Activated CD4-positive, CD25-positive, alpha-beta regulatory T cell treated with anti-CD3 and anti-CD28 coated beads, Interleukin-2, amount 50 U/mL, for 16 hours (primary cell): ENCODE results near the gene CRYBB2.
"Not testable (repeated sequence)": the region's sequence is repeated elsewhere in the genome, so short reads cannot be mapped to it uniquely, and the experiment has no call there.

Source experiments
- DNase-seq: peaks from one replicate; pipeline ENCODE4 v3.0.0-alpha.2; 2020; ENCODE audit warnings: low read depth, low spot score

CRYBB2 gene

DNA sequence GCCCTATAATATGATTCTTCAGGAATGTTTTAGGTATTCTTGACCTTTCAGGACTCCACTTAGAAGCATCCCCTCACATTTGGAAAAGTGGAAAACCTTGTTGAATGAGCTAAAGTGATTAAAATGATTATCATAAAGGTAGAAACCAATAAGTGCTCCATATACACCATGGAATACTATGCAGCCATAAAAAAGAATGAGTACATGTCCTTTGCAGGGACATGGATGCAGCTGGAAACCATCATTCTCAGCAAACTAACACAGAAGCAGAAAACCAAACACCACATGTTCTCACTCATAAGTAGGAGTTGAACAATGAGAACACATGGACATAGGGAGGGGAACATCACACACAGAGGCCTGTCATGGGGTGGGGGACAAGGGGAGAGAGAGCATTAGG, 14.3 kb downstream of the CRYBB2 start:
- not testable (repeated sequence) for DNase-seq

DNA sequence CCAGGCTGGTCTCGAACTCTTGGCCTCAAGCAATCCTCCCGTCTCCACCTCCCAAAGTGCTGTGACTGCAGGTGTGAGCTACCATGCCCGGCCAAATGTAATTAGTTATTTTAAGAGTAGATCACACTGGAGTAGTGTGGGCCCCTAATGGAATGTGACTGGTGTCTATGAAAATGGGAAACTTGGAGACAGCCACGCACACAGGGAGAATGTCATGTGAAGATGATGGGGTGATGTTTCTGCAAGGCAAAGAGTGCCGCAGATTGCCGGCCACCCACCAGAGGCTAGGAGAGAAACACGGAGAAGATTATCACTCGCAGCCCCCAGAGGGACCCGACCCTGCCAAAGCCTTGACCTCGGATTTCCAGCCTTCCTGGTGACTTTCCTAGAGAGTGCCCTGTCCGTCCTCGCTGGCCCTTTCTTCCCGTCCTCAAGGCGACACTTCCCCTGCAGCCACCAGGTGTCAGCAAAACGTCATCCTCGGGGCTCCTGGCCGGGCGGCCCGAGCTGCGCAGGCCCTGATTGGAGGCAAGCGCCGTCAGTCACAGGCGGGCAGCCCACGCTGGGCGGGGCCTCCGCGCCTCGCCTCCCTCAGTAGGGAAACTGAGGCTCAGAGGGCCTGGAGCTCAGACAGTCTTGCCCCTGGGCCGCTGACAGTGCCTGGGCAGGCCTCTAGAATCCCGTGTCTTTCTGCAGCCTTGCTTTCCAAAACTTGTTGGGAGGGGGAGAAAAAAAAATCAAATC, 16.3 kb downstream of the CRYBB2 start:
- no peak for DNase-seq

DNA sequence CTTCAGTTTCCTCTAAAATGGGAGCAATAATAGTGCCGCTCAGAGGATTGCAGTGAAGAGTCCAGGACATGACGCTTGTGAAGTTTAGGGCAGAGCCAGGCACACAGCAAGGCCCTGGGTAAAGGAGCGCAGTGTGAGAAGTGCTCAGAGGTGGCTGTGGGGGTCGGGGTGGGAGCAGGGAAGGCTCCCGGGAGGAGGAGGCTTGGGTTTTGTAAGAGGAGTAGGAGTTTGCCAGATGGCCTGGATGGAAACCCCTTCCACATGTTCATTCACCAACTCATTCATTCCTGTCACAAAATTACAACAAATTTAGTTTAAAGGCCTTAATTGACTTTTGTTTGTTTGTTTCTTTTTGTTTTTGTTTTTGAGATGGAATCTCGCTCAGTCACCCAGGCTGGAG, 17.0 kb downstream of the CRYBB2 start:
- no peak for DNase-seq

DNA sequence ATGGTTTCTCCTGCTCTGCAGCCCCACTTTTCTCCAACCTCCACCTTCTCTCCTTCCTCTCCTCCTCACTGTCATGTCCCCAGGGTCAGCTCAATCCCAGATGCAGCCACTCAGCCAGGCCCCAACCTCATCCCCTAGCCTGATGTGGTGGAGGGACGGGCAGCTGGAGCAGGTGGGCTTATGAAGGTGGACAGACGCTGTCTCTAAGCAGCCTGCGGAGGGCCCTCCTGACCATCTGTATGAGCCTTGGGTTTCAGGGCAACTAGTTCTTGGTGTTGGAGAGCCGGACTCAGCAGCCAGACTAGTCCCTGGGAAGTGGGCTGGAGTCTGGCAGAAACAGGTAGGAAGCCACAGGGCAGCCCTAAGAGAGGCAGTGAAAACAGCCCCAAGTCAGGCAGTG, 18.1 kb downstream of the CRYBB2 start:
- no peak for DNase-seq

DNA sequence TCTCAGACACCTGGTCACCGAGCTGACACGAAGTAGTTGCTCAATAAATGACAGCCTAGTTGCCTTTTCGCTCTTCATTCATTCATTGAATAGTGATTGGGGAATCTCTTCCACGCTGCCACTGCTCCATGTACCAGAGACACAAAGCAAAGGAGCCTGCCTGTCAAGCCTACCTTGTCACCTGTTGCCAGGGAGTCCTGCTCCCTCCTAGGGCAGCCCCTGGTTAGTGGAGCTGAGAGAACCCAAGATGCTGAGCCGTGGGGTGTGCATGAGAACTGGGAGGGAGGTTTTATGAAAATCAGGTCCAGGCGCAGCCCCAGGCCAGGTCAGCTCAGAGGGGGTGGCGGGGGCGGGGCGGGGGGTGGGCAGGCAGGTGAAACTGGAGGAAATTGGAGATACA, 18.6 kb downstream of the CRYBB2 start:
- DNase-seq: not testable (repeated sequence)

DNA sequence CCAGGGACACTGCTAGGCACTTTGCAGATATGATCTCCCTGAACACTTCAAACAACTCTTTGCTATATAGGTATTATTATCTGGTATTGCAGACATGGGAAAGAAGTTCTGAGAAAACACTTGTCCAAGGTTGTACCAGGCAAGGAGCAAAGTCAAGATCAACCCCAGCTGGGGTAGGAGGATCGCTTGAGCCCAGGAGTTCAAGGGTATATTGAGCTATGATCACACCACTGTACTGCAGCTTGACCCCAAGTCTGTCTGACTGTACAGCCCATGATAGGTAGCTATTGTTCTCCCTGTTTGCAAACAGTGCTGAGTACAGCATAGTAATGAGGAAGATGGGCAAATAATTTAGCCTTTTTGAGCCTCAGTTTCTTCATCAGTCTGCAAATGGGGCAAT, 35.7 kb downstream of the CRYBB2 start:
- DNase-seq: not testable (repeated sequence)

DNA sequence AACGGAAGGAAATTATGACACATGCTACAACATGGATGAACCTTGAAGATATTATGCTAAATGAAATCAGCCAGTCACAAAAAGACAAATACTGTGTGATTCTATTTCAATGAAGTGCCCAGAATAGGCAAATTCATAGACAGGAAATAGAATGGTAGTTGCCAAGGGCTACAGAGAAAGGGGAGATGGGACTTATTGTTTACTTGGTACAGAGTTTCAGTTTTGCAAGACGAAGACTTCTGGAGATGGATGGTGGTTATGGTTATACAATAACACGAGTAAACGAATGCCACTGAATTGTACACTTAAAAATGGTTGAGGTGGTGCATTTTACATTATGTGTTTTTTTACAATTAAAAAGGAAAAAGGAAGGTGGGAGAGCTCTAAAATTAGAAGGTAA, 48.1 kb downstream of the CRYBB2 start:
- DNase-seq: not testable (repeated sequence)

DNA sequence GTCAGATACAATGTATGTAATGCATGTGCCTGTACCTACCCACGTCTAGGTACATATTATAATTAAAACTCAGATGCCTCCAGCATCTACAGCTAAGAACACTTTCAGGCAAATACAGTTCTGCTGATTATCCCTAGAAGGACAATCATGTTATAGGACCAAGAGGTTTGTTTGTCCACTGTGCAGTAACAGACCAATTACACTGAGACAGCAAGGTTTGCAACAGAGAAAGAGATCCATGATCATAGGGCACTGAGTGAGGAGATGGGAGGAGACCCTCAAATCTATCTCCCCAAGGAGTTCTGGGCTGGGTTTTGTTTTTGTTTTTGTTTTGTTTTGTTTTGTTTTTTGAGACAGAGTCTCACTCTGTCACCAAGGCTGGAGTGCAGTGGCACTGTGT, 49.5 kb downstream of the CRYBB2 start:
- not testable (repeated sequence) for DNase-seq

DNA sequence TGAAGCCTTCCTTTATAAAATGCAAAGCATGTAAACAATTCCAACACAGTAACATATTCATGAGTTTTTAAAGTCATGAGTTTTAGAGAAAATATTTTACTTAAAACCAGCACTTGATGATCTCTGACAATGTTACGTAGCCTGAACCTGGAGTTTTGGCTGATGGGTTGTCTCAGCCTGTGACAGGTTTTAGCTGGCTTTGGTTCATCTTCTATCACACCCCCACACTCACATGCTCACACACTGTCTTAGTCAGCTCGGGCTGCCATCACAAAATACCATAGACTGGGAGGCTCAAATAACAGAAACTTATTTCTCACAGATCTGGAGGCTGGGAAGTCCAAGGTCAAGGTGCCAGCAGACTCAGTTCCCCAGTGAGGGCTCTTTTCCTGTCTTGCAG, 50.6 kb downstream of the CRYBB2 start:
- not testable (repeated sequence) for DNase-seq

DNA sequence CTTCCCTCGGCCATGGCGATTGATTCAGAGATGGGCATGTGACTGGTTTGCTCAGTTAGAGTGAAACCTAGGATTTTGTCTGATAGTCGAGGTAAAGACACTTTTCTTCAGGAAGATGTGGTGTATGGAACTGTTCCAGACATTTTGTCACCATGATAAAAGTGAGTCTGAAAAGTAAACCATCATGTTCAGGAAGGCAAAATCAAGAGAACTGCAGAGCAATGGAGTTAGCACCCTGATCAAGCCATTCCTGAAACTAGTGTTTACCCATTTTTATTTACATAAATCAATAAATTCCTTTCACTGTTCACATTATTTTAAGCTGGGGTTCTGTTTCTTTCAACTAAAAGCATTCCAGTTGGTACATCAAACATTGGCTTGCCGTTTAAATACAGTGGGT, 53.8 kb downstream of the CRYBB2 start:
- DNase-seq: not testable (repeated sequence)

DNA sequence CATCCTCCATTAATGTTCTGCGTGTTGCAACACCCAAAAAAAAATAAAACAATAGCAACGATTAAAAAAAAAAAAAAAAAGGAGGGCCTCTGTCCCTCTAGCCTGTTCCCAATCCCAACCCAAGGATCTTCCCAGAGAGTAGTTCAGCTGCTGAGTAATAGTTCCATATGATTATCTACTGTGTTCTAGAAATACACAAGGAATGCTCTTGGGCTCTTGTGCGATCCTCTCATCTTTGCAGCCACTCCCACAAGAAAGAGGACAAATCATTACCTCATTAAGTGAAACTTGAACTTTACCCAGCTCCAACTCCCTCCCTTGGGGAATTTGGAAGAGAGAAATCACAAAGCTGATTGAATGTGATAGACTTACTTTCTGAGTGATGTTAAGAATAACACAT, 54.5 kb downstream of the CRYBB2 start:
- DNase-seq: not testable (repeated sequence)

DNA sequence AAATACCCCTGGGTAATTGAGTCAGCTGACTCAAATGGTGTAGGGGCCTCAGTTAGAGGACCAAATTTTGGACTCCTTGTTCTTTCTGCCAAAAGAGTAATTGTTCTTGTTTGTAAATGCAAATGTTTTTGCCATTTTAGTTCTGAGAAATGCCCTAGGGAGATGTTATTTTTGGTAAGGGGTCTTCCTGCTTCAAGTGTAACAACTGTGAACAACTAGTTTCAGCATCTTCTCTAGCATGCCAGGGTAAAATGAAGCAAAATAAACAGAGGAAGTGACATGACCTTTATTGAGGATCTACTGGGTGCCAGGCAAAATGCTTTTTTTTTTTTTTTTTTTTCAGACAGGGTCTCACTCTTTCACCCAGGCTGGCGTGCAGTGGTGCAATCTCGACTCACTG, 60.7 kb downstream of the CRYBB2 start:
- not testable (repeated sequence) for DNase-seq
